ENCODE measurements around the gene PRH2. TPM values are rescaled to one million over a fixed set of nuclear protein-coding genes. Genes with fewer than 3 reads are reported as not detected.

The PRH2 gene
- total RNA-seq, 1 experiment from 2014 or later, result not detected

- CTCF ChIA-PET, result interaction anchor here (0.6 kb wide), 1 partner anchor 11 kb away, joined by 3 read pairs; no protein-coding TSS in a partner anchor
- Histone ChIP-seq H4K20me1 (ENCODE audit: insufficient read depth) (no peaks in the 10 kb centered on the region; the same call in 1 of the 2 replicates), H3K27ac (no peak overlapping the region), H3K9me2 (ENCODE audit: insufficient read depth) (no peaks in the 10 kb centered on the region), H3K4me2 (no peak overlapping the region), H3K9me3 (ENCODE audit: insufficient read depth, low read depth) (no peaks in the 10 kb centered on the region), H3K79me2 (ENCODE audit: low read depth) (no peaks in the 10 kb centered on the region), H3K36me3 (ENCODE audit: low read depth) (no peaks in the 10 kb centered on the region), H3K27me3 (ENCODE audit: insufficient read depth, low read depth) (no peaks in the 10 kb centered on the region), H3F3A (ENCODE audit: insufficient read depth, low read depth) (no peaks in the 10 kb centered on the region), H3K4me3 (no peak overlapping the region), H2AFZ (no peak overlapping the region), H3K4me1 (replicated peaks; ENCODE audit: insufficient read depth) (no peaks in the 10 kb centered on the region)
- no peak for TF ChIP-seq CTCF (conservative IDR thresholded peaks at IDR 0.05)
- POLR2A ChIA-PET (ENCODE audit: unreplicated experiment), result no interaction called here
- intact Hi-C loops (cut with micrococcal nuclease; ENCODE audit: unreplicated experiment), result no loop called here
- no TSS peak for BruUV-seq (replicated peaks)
- DNase-seq, result no peak
Observed at GRCh38 chr12:10968765-10969456, 39.9 kb downstream of the PRH2 start.

GRCh38 chr12:10974965-10975364 is 45.9 kb downstream of the PRH2 start:
- no peaks in the 10 kb centered on the region for H3K79me2 ChIP-seq (ENCODE audit: low read depth)
- H3K4me2 ChIP-seq, result no peak overlapping the region
- H3K27ac ChIP-seq, result no peak overlapping the region
- no peak for DNase-seq
- BruUV-seq (replicated peaks), result no TSS peak
- no peak overlapping the region for H3K4me3 ChIP-seq
- no peaks in the 10 kb centered on the region for H3K27me3 ChIP-seq (ENCODE audit: insufficient read depth, low read depth)
- POLR2A ChIA-PET (ENCODE audit: unreplicated experiment), result no interaction called here
- intact Hi-C loops (cut with micrococcal nuclease; ENCODE audit: unreplicated experiment), result no loop called here
- no peaks in the 10 kb centered on the region for H3K36me3 ChIP-seq (ENCODE audit: low read depth)
- H4K20me1 ChIP-seq (ENCODE audit: insufficient read depth), result no peaks in the 10 kb centered on the region
- H2AFZ ChIP-seq, result no peak overlapping the region
- H3K9me2 ChIP-seq (ENCODE audit: insufficient read depth), result no peaks in the 10 kb centered on the region
- CTCF ChIA-PET, result no interaction called here
- TF ChIP-seq CTCF (conservative IDR thresholded peaks at IDR 0.05) (no peak), EZH2 (IDR thresholded peaks at IDR 0.05; ENCODE audit: low read depth) (no peak)
- H3K9me3 ChIP-seq (ENCODE audit: insufficient read depth, low read depth), result no peaks in the 10 kb centered on the region
- no peaks in the 10 kb centered on the region for H3K4me1 ChIP-seq (replicated peaks; ENCODE audit: insufficient read depth)
- H3F3A ChIP-seq (ENCODE audit: insufficient read depth, low read depth), result no peaks in the 10 kb centered on the region

GRCh38 chr12:10982244-10982643 is 53.2 kb downstream of the PRH2 start:
- H3K4me2 ChIP-seq, result no peak overlapping the region
- H3K9me3 ChIP-seq (ENCODE audit: insufficient read depth, low read depth), result no peaks in the 10 kb centered on the region
- intact Hi-C loops (cut with micrococcal nuclease; ENCODE audit: unreplicated experiment), result no loop called here
- ChIA-PET POLR2A (ENCODE audit: unreplicated experiment) (no interaction called here), CTCF (no interaction called here)
- no peak overlapping the region for H2AFZ ChIP-seq
- H3K36me3 ChIP-seq (ENCODE audit: low read depth), result no peaks in the 10 kb centered on the region
- no peak overlapping the region for H3K4me3 ChIP-seq
- no peaks in the 10 kb centered on the region for H3K79me2 ChIP-seq (ENCODE audit: low read depth)
- H3K27ac ChIP-seq, result no peak overlapping the region
- no peak for TF ChIP-seq CTCF (conservative IDR thresholded peaks at IDR 0.05)
- no peak for TF ChIP-seq EZH2 (IDR thresholded peaks at IDR 0.05; ENCODE audit: low read depth)
- no peaks in the 10 kb centered on the region for H3K27me3 ChIP-seq (ENCODE audit: insufficient read depth, low read depth)
- H3F3A ChIP-seq (ENCODE audit: insufficient read depth, low read depth), result no peaks in the 10 kb centered on the region
- DNase-seq, result no peak
- H3K9me2 ChIP-seq (ENCODE audit: insufficient read depth), result no peaks in the 10 kb centered on the region
- no peaks in the 10 kb centered on the region for H4K20me1 ChIP-seq (ENCODE audit: insufficient read depth)
- no TSS peak for BruUV-seq (replicated peaks)
- H3K4me1 ChIP-seq (replicated peaks; ENCODE audit: insufficient read depth), result no peaks in the 10 kb centered on the region

Other genes with a start within 250 kb of the PRH2 start
- 567 and 613 TPM in 2 replicates for gene YBX3, start 205.9 kb upstream of the PRH2 start, total RNA-seq (2021)
- not detected in 2 replicates for gene TAS2R7, start 126.6 kb upstream of the PRH2 start, total RNA-seq (2021)
- gene TAS2R8, start 122.0 kb upstream of the PRH2 start, total RNA-seq (2021), result not detected in 2 replicates
- gene TAS2R9, start 119.1 kb upstream of the PRH2 start, total RNA-seq (2021), result not detected in 2 replicates
- 1.4 and 2.2 TPM in 2 replicates for gene TAS2R10, start 102.9 kb upstream of the PRH2 start, total RNA-seq (2021)
- gene PRR4, start 79.8 kb upstream of the PRH2 start, total RNA-seq (2021), result 5.1 and 7.1 TPM in 2 replicates
- 14.4 and 17.2 TPM in 2 replicates for gene PRH1, start 45.0 kb upstream of the PRH2 start, total RNA-seq (2021)
- gene TAS2R13, start 19.7 kb upstream of the PRH2 start, total RNA-seq (2021), result 1.9 and 2.6 TPM in 2 replicates
- 1.8 and 3.3 TPM in 2 replicates for gene TAS2R14, start 10.0 kb downstream of the PRH2 start, total RNA-seq (2021)
- gene TAS2R50, start 57.7 kb downstream of the PRH2 start, total RNA-seq (2021), result 1.6 and 2.3 TPM in 2 replicates
- gene TAS2R20, start 69.1 kb downstream of the PRH2 start, total RNA-seq (2021), result 1.8 and 2.6 TPM in 2 replicates
- gene TAS2R19, start 93.4 kb downstream of the PRH2 start, total RNA-seq (2021), result 3.3 TPM in 2 replicates
- 3.1 and 3.5 TPM in 2 replicates for gene TAS2R31, start 102.2 kb downstream of the PRH2 start, total RNA-seq (2021)
- 1.2 and 1.5 TPM in 2 replicates for gene TAS2R46, start 133.1 kb downstream of the PRH2 start, total RNA-seq (2021)
- 1.1 and 1.5 TPM in 2 replicates for gene TAS2R43, start 163.1 kb downstream of the PRH2 start, total RNA-seq (2021)
- 2.9 and 3.1 TPM in 2 replicates for gene TAS2R30, start 205.4 kb downstream of the PRH2 start, total RNA-seq (2021)
- gene SMIM10L1, start 242.0 kb downstream of the PRH2 start, total RNA-seq (2021), result 7.9 and 10.8 TPM in 2 replicates